HG03460 (cell line): ENCODE results near the gene ST3GAL2.
"Not testable (repeated sequence)": the region's sequence is repeated elsewhere in the genome, so short reads cannot be mapped to it uniquely, and the experiment has no call there.

Experiments
- ATAC-seq: cut with Tn5 transposase; IDR thresholded peaks from one replicate; pipeline ENCODE4 v1.9.1; 2021; ENCODE audit not compliant: unreplicated experiment

ST3GAL2 gene

DNA sequence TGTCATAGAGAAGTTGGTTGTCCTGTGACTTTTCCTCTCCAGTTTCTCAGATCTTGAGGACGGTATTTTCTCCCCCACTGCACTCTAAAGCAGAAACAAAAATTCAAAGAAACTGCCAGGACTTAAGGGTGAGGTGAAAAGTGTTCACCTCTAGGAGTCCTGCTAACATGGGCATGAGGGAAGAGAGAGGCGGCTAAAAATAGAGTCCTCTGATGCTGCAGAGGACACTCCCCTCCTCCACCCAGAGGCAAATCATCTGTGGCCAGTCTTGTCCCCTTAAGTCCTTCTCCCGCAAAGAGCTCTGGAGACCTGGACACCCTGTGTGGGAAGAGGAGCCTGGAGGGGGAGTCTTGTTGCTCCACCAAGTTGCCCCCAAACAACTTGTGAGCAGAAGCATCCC, 96.9 kb downstream of the ST3GAL2 start:
- ATAC-seq: no peak

DNA sequence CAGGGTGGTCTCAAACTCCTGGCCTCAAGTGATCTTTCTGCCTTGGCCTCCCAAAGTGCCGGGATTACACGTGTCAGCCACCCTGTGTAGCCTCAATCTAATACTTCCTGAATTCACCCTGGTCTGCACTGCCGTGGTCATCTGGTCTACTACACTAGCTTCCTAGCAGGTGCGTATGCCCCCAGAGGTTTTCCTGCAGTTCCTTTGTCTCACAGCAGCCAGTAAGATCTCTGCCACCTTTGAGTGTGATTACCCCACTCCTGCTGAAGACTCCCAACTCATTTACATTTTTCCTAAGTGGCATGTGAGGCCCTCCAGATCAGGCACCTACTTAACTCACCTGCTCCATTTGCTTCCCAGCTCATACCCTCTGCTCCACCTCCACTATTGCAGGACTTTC, 97.3 kb downstream of the ST3GAL2 start:
- no peak for ATAC-seq

DNA sequence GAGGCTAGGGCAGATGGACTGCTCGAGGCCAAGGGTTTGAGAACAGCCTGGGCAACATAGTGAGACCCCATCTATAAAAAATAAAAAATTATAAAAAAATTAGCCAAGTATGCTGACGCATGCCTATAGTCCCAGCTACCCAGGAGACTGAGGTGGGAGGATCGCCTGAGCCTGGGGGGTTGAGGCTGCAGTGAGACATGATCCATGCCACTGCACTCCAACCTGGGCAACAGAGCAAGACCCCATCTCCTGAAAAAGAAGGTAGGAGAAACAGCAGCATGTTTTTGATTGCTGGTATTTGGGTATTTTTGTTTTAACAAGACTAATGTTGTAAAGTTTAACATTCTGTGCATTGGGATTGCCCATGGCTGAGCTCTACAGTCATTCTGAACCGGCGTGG, 101.1 kb downstream of the ST3GAL2 start:
- ATAC-seq: no peak

DNA sequence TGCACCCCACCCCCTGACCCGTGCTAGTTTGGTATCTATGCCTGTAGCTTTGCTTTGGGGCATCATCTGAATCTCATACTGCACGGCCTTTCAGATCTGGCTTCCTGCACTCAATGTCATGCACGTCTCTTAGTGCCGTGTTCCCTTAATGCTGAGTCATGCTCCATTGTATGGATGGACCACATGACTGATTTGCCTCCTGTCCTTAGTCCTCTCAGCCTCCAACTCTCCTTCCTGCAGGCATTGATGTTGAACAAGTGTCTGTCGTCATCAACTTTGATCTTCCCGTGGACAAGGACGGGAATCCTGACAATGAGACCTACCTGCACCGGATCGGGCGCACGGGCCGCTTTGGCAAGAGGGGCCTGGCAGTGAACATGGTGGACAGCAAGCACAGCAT, 106.2 kb downstream of the ST3GAL2 start:
- ATAC-seq: not testable (repeated sequence)

DNA sequence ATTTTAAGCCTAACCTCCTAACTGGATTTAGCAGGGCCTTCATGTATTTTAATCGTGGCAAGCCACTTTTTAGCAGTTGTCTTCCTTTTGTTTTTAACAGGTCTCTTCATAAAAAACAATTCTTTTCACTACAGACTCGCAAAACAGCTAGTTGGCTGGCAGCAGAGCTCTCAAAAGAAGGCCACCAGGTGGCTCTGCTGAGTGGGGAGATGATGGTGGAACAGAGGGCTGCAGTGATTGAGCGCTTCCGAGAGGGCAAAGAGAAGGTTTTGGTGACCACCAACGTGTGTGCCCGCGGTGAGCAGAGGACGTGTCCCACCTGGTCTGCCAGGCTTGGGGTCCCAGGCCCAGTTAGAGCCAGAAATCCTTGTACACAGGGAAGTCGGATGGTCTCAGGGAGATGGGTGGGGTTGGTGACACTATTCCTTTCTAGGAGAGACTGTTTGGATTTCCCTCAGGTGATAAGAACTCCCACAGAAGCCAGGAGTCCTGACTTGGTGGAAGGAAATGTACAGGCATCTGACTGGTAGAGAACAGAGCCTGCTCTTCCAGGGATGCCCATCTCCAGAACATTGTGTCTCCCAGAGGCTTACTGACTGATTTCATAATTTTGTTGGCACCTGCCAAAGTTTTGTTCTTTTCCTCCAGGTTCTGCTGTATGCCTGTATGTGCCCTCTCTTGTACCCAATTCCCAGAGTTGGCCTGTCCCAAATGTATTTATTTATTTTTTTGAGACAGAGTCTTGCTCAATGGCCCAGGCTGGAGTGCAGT, 107.1 kb downstream of the ST3GAL2 start:
- ATAC-seq: no peak

DNA sequence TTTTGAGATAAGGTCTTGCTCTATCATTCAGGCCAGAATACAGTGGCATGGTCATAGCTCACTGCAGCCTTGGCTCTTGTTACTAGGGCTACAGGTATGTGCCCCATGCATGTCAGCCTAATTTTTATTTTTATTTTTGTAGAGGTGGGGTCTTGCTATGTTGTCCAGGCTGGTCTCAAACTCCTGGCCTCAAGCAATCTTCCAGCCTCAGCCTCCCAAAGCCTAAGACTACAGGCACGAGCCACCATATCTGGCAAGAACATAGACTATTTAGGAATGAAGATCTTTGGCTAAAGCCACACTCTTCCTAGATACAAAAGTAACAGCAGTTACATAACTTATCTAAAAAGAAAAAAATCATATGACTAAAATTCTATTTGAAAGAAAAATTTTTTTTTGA, 107.8 kb downstream of the ST3GAL2 start:
- no peak for ATAC-seq
